Fibroblast of lung (primary cell): ENCODE results near the gene SRSF7.
"Not testable (repeated sequence)": the region's sequence is repeated elsewhere in the genome, so short reads cannot be mapped to it uniquely, and the experiment has no call there.

Experiments used
- EZH2 ChIP-seq: IDR thresholded peaks from 2 replicates; pipeline ENCODE4 v1.5.1; 2012; ENCODE audit warnings: low read length, control low read depth, mild to moderate bottlenecking; ENCODE audit errors: missing control alignments
- TF ChIP-seq, protein P1 (sequence below), 2 donors: IDR thresholded peaks in 1 of 2; conservative IDR thresholded peaks in 1 of 2; 1 replicate in 1 of 2; 2 replicates in 1 of 2; pipeline ENCODE4 v1.5.1; 2011 to 2012; ENCODE audit warnings: low read length in 2 of 2, control low read depth in 1 of 2, inconsistent platforms in 1 of 2, low read depth in 1 of 2, mild to moderate bottlenecking in 1 of 2

DNA sequence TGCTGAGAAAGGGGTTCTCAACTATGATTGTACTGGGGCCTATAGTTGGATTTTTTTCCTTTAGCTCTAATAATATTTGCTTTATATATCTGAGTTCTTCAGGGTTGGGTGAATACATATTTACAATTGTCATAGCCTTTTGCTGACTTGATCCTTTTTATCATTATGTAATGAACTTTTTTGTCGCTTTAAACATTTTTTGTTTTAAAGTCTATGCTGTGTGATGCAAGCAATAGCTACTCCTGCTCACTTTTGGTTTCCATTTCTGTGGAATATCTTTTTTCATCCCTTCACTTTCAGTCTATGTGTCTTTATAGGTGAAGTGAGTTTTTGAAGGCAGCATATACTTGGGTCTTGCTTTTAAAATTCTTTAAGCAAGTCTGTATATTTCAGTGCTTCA lies 36.2 kb downstream of the SRSF7 start:
- TF ChIP-seq, protein P1, sequence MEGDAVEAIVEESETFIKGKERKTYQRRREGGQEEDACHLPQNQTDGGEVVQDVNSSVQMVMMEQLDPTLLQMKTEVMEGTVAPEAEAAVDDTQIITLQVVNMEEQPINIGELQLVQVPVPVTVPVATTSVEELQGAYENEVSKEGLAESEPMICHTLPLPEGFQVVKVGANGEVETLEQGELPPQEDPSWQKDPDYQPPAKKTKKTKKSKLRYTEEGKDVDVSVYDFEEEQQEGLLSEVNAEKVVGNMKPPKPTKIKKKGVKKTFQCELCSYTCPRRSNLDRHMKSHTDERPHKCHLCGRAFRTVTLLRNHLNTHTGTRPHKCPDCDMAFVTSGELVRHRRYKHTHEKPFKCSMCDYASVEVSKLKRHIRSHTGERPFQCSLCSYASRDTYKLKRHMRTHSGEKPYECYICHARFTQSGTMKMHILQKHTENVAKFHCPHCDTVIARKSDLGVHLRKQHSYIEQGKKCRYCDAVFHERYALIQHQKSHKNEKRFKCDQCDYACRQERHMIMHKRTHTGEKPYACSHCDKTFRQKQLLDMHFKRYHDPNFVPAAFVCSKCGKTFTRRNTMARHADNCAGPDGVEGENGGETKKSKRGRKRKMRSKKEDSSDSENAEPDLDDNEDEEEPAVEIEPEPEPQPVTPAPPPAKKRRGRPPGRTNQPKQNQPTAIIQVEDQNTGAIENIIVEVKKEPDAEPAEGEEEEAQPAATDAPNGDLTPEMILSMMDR (conservative IDR thresholded peaks at IDR 0.05 in 1 of 2, IDR thresholded peaks at IDR 0.05 in 1 of 2; ENCODE audit: low read depth in 1 of 2, low read length in 2 of 2), result not testable (repeated sequence)
- TF ChIP-seq EZH2, result not testable (repeated sequence)
